Fibroblast of skin of scalp (primary cell): Measurements from ENCODE around the gene JUP.
"Not testable (repeated sequence)": the region's sequence is repeated elsewhere in the genome, so short reads cannot be mapped to it uniquely, and the experiment has no call there.

Source experiments
- DNase-seq: peaks from one replicate; pipeline ENCODE4 v3.0.0-alpha.2; 2013

JUP gene

GRCh38 chr17:41781404-41782110 is 5.0 kb downstream of the JUP start:
- no peak for DNase-seq

GRCh38 chr17:41779954-41780353 is 6.6 kb downstream of the JUP start:
- no peak for DNase-seq

- DNase-seq: peak; percentile 89
Observed at GRCh38 chr17:41777574-41778188, 8.8 kb downstream of the JUP start.

- DNase-seq: peak; percentile 29
Observed at GRCh38 chr17:41777157-41777573, 9.3 kb downstream of the JUP start.

- DNase-seq: not testable (repeated sequence)
Observed at GRCh38 chr17:41776262-41776900, 10.1 kb downstream of the JUP start.

- DNase-seq: no peak
Observed at GRCh38 chr17:41775394-41776226, 10.9 kb downstream of the JUP start.

GRCh38 chr17:41773731-41774193 is 12.7 kb downstream of the JUP start:
- no peak for DNase-seq

- DNase-seq: peak; percentile 75
Observed at GRCh38 chr17:41773190-41773588, 13.3 kb downstream of the JUP start.

GRCh38 chr17:41772586-41773189 is 13.8 kb downstream of the JUP start:
- DNase-seq: no peak

GRCh38 chr17:41772218-41772585 is 14.3 kb downstream of the JUP start:
- DNase-seq: no peak

GRCh38 chr17:41771389-41772206 is 14.9 kb downstream of the JUP start:
- no peak for DNase-seq

- DNase-seq: no peak
Observed at GRCh38 chr17:41769985-41770384, 16.5 kb downstream of the JUP start.

- DNase-seq: no peak
Observed at GRCh38 chr17:41769346-41769862, 17.1 kb downstream of the JUP start.

GRCh38 chr17:41768682-41769288 is 17.7 kb downstream of the JUP start:
- no peak for DNase-seq

GRCh38 chr17:41767324-41768042 is 19.0 kb downstream of the JUP start:
- no peak for DNase-seq

- no peak for DNase-seq
Observed at GRCh38 chr17:41766135-41766534, 20.4 kb downstream of the JUP start.

- no peak for DNase-seq
Observed at GRCh38 chr17:41763327-41763726, 23.2 kb downstream of the JUP start.

- no peak for DNase-seq
Observed at GRCh38 chr17:41762841-41763240, 23.7 kb downstream of the JUP start.

GRCh38 chr17:41762391-41762790 is 24.1 kb downstream of the JUP start:
- no peak for DNase-seq

- no peak for DNase-seq
Observed at GRCh38 chr17:41760878-41761277, 25.6 kb downstream of the JUP start.
